Thymus (tissue), 11 donors: Measurements from ENCODE around the gene RAB6A. TPM values are rescaled to one million over a fixed set of nuclear protein-coding genes. Genes with fewer than 3 reads are reported as not detected.
"Not testable (repeated sequence)": the region's sequence is repeated elsewhere in the genome, so short reads cannot be mapped to it uniquely, and the experiment has no call there.

Source experiments
- DNase-seq, 9 donors: peaks; one replicate each; pipeline ENCODE4 v3.0.0-alpha.2; 2013; ENCODE audit warnings: low spot score in 9 of 9, low read depth in 6 of 9, missing footprints in 1 of 9
- H3K27ac ChIP-seq, 2 donors: one replicate each; pipeline ENCODE4 v1.5.1; 2013; ENCODE audit warnings: control low read depth in 1 of 2, low read depth in 1 of 2, low read length in 1 of 2, mild to moderate bottlenecking in 1 of 2, moderate library complexity in 1 of 2
- H3K27me3 ChIP-seq, 2 donors: one replicate each; pipeline ENCODE4 v1.5.1; 2013; ENCODE audit warnings: low read length in 1 of 2; ENCODE audit not compliant: control insufficient read depth in 2 of 2, insufficient read depth in 1 of 2
- H3K36me3 ChIP-seq, 2 donors: one replicate each; pipeline ENCODE4 v1.5.1; 2013; ENCODE audit warnings: low read length in 1 of 2, mild to moderate bottlenecking in 1 of 2, moderate library complexity in 1 of 2; ENCODE audit not compliant: control insufficient read depth in 2 of 2, insufficient read depth in 2 of 2
- H3K4me1 ChIP-seq, 2 donors: one replicate each; pipeline ENCODE4 v1.5.1; 2013; ENCODE audit warnings: low read length in 2 of 2; ENCODE audit not compliant: control insufficient read depth in 2 of 2, insufficient read depth in 2 of 2
- H3K4me3 ChIP-seq, 2 donors: one replicate each; pipeline ENCODE4 v1.5.1; 2013; ENCODE audit warnings: low read length in 2 of 2, control low read depth in 1 of 2, mild to moderate bottlenecking in 1 of 2
- H3K9me3 ChIP-seq, 2 donors: one replicate each; pipeline ENCODE4 v1.5.1; 2013; ENCODE audit warnings: low read length in 1 of 2, mild to moderate bottlenecking in 1 of 2; ENCODE audit not compliant: control insufficient read depth in 2 of 2, insufficient read depth in 1 of 2
- WGBS: extraction: QIAGEN DNeasy Blood & Tissue Kit; methylation state at CpG from one replicate; pipeline ENCODE4 v1.1.7; 2013; 5-methylcytosine and 5-hydroxymethylcytosine counted together
- polyA plus RNA-seq: library from polyadenylated mRNA; stranded (reverse); fragments of 200-250 nt; gene quantifications from one replicate; pipeline ENCODE4 v1.2.3, GENCODE V29; 2013
- total RNA-seq: library from RNA; stranded (reverse); fragments of 120-200 nt; gene quantifications from one replicate; pipeline ENCODE4 v1.2.4, GENCODE V29; 2013
- donor health status: healthy.

RAB6A gene
- total and polyA plus RNA-seq, 2 donors = 48.9 to 64.4 TPM

- Histone ChIP-seq H3K9me3 (no peaks in the 10 kb centered on the region), H3K36me3 (peaks cover 0 to 2% of the 10 kb centered on the region in 2 donors), H3K4me1 (peaks cover 2 to 4% of the 10 kb centered on the region in 2 donors), H3K27me3 (no peaks in the 10 kb centered on the region), H3K4me3 (no peak overlapping the region), H3K27ac (no peak overlapping the region)
- DNase-seq = no peak
- 98% methylated on average over 5 of the region's 5 CpGs for WGBS
Measured at GRCh38 chr11:73748300-73748699, 12.6 kb downstream of the RAB6A start.

GRCh38 chr11:73747762-73748161, 13.1 kb downstream of the RAB6A start:
- Histone ChIP-seq H3K4me3 (no peak overlapping the region), H3K27me3 (no peaks in the 10 kb centered on the region), H3K36me3 (peaks cover 0 to 2% of the 10 kb centered on the region in 2 donors), H3K9me3 (no peaks in the 10 kb centered on the region), H3K4me1 (peaks cover 2 to 4% of the 10 kb centered on the region in 2 donors), H3K27ac (no peak overlapping the region)
- DNase-seq = no peak
- 94% methylated on average over 3 of the region's 3 CpGs for WGBS

GRCh38 chr11:73746701-73747100, 14.2 kb downstream of the RAB6A start:
- no peak overlapping the region for H3K4me3 ChIP-seq
- peaks cover 0 to 2% of the 10 kb centered on the region in 2 donors for H3K36me3 ChIP-seq
- H3K27me3 ChIP-seq = no peaks in the 10 kb centered on the region
- no peak for DNase-seq
- H3K4me1 ChIP-seq = no peaks in the 10 kb centered on the region
- 98% methylated on average over 13 of the region's 13 CpGs for WGBS
- no peak overlapping the region for H3K27ac ChIP-seq
- H3K9me3 ChIP-seq = no peaks in the 10 kb centered on the region

GRCh38 chr11:73743045-73743444, 17.8 kb downstream of the RAB6A start:
- Histone ChIP-seq H3K4me3 (no peak overlapping the region), H3K9me3 (no peaks in the 10 kb centered on the region), H3K36me3 (no peaks in the 10 kb centered on the region), H3K27ac (no peak overlapping the region), H3K27me3 (no peaks in the 10 kb centered on the region), H3K4me1 (no peaks in the 10 kb centered on the region)
- 97% methylated on average over 7 of the region's 7 CpGs for WGBS
- DNase-seq = no peak

GRCh38 chr11:73735959-73736358, 24.9 kb downstream of the RAB6A start:
- H3K36me3 ChIP-seq, DNase-seq, H3K9me3 ChIP-seq, H3K4me3 ChIP-seq, H3K27ac ChIP-seq, H3K4me1 ChIP-seq, H3K27me3 ChIP-seq: not testable (repeated sequence)
- whole genome bisulfite sequencing = 82% methylated on average over 7 of the region's 7 CpGs

GRCh38 chr11:73734993-73735392, 25.9 kb downstream of the RAB6A start:
- Histone ChIP-seq H3K4me3 (no peak overlapping the region), H3K9me3 (no peaks in the 10 kb centered on the region), H3K27me3 (no peaks in the 10 kb centered on the region), H3K4me1 (no peaks in the 10 kb centered on the region), H3K27ac (no peak overlapping the region), H3K36me3 (peaks cover 0 to 3% of the 10 kb centered on the region in 2 donors)
- no peak for DNase-seq

GRCh38 chr11:73734011-73734410, 26.9 kb downstream of the RAB6A start:
- H3K27me3 ChIP-seq, H3K4me3 ChIP-seq, H3K36me3 ChIP-seq, H3K4me1 ChIP-seq, H3K27ac ChIP-seq, H3K9me3 ChIP-seq, DNase-seq: not testable (repeated sequence)
- WGBS = 98% methylated on average over 8 of the region's 8 CpGs

GRCh38 chr11:73732936-73733335, 27.9 kb downstream of the RAB6A start:
- 99% methylated on average over 7 of the region's 7 CpGs for WGBS

GRCh38 chr11:73729594-73730206, 31.2 kb downstream of the RAB6A start:
- Histone ChIP-seq H3K27ac (no peak overlapping the region), H3K36me3 (peaks cover 0 to 8% of the 10 kb centered on the region in 2 donors), H3K4me3 (no peak overlapping the region), H3K27me3 (no peaks in the 10 kb centered on the region), H3K4me1 (no peaks in the 10 kb centered on the region), H3K9me3 (no peaks in the 10 kb centered on the region)
- DNase-seq = no peak
- WGBS = 99% methylated on average over 3 of the region's 3 CpGs

More at GRCh38 chr11:73732936-73733335, 27.9 kb downstream of the RAB6A start:
- not testable (repeated sequence) for H3K9me3 ChIP-seq, H3K27ac ChIP-seq, H3K4me3 ChIP-seq, H3K36me3 ChIP-seq, H3K27me3 ChIP-seq, DNase-seq, H3K4me1 ChIP-seq
